Chondrocyte (in vitro differentiated cells): ENCODE data around the gene NPY4R. TPM values are rescaled to one million over a fixed set of nuclear protein-coding genes. Genes with fewer than 3 reads are reported as not detected.
"Not testable (repeated sequence)": the region's sequence is repeated elsewhere in the genome, so short reads cannot be mapped to it uniquely, and the experiment has no call there.

Experiments
- DNase-seq: peaks from one replicate; pipeline ENCODE4 v3.0.0; 2021; ENCODE audit warnings: mixed read lengths, low spot score
- H3K27ac Mint-ChIP-seq: one replicate; pipeline ENCODE4 v1.8.0; 2021; ENCODE audit warnings: mild to moderate bottlenecking, moderate library complexity, mixed read lengths; ENCODE audit not compliant: unreplicated experiment
- H3K27me3 Mint-ChIP-seq: 2 replicates; pipeline ENCODE4 v1.8.0; 2021; ENCODE audit warnings: low read depth, mixed read lengths
- H3K36me3 Mint-ChIP-seq: 2 replicates; pipeline ENCODE4 v1.8.0; 2021; ENCODE audit warnings: low read depth, mixed read lengths
- H3K4me1 Mint-ChIP-seq: 2 replicates; pipeline ENCODE4 v1.8.0; 2021; ENCODE audit warnings: low read depth, mild to moderate bottlenecking, mixed read lengths
- H3K4me3 Mint-ChIP-seq: one replicate; pipeline ENCODE4 v1.8.0; 2021; ENCODE audit warnings: mild to moderate bottlenecking, moderate library complexity, mixed read lengths; ENCODE audit not compliant: unreplicated experiment
- H3K9me3 Mint-ChIP-seq: 2 replicates; pipeline ENCODE4 v1.8.0; 2021; ENCODE audit warnings: low read depth, mixed read lengths
- total RNA-seq: library from RNA; stranded (reverse); gene quantifications from 3 replicates; pipeline ENCODE4 v1.2.1, GENCODE V29; 2021

NPY4R gene
- total RNA-seq, 1 donor from 2014 or later = 0.30 TPM

DNA sequence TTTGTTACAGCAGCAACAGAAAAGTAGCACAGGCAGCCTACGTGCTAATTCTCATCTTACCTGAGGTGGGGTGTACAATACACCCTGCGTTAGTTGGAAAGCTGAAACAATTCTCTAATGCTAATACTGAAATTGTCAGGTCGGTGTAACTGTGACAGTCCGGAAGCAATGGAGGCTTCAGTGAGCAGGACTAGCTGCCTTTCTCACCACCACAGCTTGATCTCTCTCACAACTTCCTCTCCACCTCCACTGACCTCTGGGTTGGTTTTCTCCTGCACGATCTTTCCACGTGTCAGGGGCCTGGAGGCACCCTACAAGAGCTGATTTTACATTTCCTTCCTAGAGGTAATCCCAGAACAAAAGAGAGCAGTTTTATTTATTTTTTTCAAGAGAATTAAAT is 50.5 kb downstream of the NPY4R start:
- not testable (repeated sequence) for DNase-seq, H3K36me3 Mint-ChIP-seq, H3K27ac Mint-ChIP-seq, H3K4me1 Mint-ChIP-seq, H3K9me3 Mint-ChIP-seq, H3K27me3 Mint-ChIP-seq, H3K4me3 Mint-ChIP-seq

DNA sequence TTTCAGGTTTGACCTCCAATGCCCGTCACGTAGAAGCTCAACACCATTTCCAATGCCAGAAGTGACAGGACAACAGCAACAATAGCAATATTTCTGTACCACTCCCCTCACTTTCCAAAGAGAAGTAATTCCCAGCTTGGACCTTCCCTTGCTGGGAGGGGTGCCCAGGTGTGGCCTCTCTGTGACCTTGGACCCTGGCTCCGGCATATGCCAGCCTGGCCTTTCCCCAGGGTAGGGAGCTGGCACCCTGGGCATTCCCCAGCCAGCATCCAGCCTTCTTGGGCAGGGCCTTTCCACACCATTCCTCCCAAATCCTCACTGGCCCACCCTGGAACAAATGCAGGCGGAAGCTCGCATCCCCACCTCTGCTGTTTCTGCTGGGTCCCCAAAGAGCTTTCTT is 53.1 kb downstream of the NPY4R start:
- H3K4me3 Mint-ChIP-seq, H3K27me3 Mint-ChIP-seq, DNase-seq, H3K27ac Mint-ChIP-seq, H3K4me1 Mint-ChIP-seq, H3K36me3 Mint-ChIP-seq, H3K9me3 Mint-ChIP-seq: not testable (repeated sequence)

- not testable (repeated sequence) for H3K36me3 Mint-ChIP-seq, H3K4me1 Mint-ChIP-seq, DNase-seq, H3K27ac Mint-ChIP-seq, H3K27me3 Mint-ChIP-seq, H3K4me3 Mint-ChIP-seq, H3K9me3 Mint-ChIP-seq
These were observed 54.6 kb downstream of the NPY4R start for GRCh38 chr10:46411123-46411522.

Other genes with a start within 250 kb of the NPY4R start
- not detected in 3 replicates for gene ANTXRL, start 179.0 kb downstream of the NPY4R start, total RNA-seq
- 0.27 to 0.97 TPM in 2 of 3 replicates, not detected in the other for gene ANXA8L1, start 90.2 kb downstream of the NPY4R start, total RNA-seq
- gene GPRIN2, start 90.7 kb upstream of the NPY4R start, total RNA-seq = 5.4 to 12.3 TPM (median 5.7 TPM) in 3 replicates
- 11.6 to 44.3 TPM (median 14.5 TPM) in 3 replicates for gene SYT15, start 113.2 kb upstream of the NPY4R start, total RNA-seq